ENCODE results near the gene DNAI1.

DNAI1 gene

DNA sequence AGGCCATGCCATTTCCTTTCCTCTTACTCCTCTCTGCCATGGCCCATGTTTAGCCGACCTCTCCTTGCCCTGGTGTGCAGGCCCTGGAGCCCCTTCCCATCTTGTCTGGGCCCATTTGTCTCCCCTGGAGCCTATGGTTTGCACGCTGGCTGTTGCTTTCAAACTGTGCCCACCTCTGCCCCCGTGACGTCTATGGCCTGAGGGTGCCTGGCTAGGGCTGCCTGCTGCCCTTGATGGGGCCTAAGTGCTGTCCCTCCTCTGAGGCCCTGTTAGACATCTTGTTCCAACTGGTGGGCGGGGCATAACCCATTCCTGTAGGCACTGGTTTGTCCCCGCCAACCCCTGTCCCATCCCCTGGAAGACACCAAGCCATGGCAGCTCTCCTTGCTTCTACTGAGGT, 86.9 kb downstream of the DNAI1 start:
- DNase-seq (ENCODE audit: low spot score), result no peak

DNA sequence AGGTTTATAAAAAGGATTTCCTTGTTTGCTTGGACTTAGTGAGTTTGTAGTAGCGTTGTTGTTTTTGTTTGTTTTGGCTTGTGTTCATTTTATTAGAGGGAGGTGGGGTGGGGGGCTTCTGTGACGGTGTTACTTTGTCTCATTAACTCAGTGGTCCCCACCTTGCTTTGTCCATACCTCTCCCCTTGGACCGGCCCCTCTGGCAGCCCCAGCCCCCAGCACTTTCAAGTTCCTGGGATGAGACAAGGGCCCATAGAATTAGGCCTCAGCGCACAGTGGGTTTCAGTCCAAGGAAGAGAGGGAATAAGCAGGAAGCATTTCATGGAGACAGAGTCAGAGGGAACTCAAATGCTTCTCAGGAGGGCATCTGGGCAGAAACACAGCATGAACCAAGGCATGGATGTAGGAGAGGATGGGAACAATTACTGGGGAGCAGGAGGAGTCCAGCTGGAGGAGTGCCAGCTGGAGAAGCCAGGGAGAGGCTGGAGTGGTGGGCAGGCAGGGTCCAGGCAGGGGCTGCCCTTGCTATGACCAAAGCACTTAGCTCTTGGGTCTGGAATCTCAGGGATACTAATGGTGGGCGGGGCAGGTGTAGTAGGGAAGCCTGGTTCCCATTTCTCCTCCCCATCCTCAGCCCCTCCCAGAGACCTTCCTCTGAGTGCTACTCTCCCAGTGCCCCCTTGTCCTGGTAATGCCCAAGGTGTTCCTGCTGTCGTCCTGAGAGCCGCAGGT, 87.7 kb downstream of the DNAI1 start:
- DNase-seq (ENCODE audit: low spot score), result no peak

DNA sequence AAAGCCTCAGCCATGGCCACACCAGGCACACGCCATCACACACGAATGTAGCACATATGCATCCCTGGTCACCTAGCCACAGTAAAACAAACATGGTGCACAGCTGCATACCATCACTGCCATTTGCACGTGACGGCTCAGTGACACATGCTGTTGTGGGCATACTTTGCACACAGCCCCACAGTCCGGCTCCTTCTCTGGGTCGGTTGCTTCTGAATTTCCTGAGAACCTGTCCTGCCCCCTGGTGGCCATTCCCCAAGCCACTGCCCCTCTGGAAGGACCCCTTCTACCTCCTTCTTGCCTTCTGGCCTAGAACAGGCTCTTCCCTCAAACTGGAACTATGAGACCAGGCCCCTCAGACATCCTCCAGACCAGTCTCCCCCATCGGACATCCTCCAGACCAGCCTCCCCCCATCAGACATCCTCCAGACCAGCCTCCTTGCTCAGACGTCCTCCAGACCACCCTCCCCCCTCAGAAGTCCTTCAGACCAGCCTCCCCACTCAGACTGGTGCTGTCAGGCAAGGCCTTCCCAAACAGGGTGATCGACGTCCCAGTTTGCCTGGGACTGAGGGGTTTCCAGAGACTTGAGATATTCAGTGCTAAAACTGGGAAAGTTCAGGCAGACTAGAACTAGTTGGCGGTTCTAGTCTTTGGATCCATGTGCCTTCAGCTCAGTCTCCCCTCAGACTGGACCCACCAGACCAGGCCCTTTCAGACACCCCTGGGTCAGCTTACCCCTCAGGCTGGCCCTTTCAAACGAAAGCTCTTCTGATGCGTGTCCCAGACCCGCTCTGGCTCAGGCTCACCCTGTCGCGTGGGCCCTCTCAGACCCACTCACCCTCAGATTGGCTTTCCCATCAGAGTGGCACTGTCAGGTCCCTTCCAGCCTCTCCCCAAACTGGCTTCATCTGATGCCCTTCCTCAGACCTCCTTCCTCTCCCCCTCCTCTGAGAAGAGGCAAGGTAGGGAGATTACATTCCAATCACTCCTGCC, 88.5 kb downstream of the DNAI1 start:
- DNase-seq (ENCODE audit: low spot score), result no peak

DNA sequence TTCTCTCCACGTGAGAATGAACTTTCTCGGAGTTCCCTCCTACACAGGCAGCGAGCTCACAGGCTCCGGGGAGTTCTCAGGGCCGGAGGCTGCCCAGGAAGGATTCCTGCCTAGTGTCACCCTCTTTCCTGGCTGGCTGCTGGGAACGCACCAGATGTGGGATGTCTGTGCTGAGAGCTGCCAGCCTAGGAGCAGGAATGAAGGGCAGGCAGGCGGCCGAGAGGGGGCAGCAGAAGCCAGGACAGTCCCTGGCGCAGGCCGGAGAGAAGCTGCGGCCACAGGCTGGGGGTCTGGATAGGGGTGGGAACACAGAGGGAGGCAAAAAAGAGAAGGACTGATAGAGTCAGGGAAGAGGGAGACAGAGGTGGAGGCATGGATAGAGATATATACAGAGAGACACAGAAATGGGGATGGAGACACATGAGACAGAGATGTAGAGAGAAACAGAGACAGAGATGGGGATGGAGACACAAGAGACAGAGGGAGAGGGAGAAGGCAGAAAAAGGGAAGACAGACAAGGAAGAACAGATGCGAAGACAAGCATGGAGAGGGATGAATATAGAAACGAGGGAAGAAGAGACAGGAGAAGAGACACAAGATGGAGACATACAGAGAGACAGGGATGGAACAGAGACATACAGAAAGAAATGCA, 89.5 kb downstream of the DNAI1 start:
- DNase-seq (ENCODE audit: low spot score), result no peak

DNA sequence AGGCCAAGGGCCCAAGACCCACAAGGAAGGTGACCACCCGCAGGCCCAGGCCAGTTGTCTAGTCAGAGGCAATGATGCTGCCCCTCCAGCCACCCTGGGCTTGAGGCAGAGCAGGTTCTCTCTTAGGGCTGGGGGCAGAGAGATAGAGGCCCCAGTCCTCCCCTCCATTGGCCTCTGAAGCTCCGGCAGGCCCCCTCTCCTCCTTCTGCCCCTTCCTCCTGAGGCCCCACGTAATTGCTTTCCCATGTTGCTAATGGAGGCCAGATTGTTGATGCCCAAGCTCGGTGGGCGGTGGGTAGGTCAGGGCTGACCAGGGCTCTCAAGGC, 90.8 kb downstream of the DNAI1 start:
- no peak for DNase-seq (ENCODE audit: low spot score)

DNA sequence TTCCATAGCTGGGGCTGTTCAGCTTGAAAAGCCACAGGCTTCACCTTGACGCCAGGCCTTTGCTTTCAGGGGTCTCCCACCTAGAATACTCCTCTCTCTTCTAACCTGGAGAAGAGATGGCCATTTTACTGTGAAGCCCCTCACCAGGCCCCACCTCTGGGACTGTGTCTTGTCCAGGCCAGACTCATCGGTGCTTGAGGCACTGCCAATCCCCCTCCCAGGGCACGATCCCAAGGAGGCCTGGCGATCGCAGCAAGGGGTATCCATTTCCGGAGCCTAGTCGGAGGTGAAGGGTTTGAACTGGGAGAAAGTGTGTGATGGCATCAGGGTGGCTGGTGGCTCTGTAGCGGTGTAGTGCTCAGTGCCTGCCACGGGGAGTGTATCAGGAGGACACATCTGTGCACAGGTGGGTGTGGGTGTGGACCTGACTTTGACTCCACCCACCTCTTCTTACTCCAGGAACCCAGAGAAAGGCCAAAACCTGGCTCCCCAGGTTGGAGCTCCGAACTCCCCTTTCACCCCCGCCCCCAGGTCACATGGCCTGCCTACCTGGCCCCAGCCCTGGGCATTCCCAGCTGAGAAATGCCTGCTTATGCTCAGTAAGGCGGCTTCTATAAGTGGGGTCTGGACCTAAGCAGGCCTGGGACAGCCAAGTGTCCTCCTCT, 91.5 kb downstream of the DNAI1 start:
- no peak for DNase-seq (ENCODE audit: low spot score)

DNA sequence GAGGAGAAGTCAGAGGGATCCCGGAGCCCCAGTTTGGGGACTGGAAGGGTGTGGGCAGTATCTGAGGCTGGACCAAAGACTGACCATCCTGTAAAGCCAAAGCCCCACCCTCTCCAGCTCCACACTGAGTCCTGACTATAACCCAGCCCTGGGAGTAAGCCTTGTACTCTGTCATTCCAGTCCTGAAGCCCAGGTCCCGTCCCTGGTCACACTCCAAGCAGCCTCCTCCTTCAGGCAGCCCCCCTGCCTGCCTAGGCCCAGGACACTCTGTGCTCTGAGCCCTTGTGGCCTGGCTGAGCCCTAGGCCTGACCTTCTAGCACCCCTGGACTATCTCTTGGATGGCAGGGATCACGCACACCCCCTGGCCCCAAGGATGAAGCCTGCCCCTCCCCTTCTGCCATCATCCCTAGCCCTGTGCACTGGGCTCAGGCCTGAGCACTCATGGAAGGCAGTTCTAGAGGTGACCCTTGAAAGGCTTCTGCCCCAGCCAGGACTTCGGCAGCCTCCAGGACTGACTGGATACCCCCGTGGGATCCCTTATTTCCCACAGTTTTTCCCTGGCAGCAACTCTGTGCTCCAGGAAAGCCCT, 92.2 kb downstream of the DNAI1 start:
- DNase-seq (ENCODE audit: low spot score), result no peak

DNA sequence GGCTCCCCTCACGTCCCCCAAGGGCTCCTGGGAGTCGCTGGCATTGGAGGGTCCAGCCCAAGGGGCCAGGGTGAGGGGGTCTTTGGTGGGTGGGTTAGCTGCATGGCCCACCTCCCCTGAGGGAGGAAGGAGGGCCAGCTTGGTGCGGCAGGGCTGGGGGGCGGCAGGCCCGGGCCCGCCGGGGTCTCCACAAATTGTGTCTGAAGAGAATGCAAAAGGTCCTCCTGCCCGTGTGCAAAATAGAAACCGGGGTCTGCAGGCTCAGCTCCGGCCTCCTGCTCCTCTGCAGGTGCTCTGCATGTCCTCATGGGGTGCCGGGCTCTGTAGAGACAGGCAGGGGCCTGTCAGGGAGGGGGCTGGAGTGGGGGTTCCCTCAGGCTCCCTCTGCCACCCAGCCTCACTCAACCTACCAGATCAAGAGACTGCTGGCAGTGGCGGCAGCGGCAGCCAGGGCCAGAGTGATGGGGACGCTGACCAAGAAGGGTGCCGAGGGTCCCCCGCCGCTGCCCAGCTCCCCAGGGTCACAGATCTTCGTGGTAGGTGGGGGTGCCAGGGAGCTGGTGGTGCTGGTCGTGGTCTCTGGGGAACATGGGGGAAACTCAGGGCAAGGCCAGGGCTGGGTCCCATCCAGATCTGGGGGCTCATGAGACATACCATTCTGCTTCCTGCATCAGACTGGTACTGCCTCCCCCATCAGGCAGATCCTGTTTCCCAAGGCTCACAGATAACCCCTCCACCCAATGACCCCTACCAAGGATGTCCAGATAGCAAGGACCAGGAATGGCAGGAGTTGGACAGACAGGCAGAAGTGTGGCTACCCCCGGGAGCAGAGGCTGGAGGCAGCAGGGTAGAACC, 93.4 kb downstream of the DNAI1 start:
- no peak for DNase-seq (ENCODE audit: low spot score)

DNA sequence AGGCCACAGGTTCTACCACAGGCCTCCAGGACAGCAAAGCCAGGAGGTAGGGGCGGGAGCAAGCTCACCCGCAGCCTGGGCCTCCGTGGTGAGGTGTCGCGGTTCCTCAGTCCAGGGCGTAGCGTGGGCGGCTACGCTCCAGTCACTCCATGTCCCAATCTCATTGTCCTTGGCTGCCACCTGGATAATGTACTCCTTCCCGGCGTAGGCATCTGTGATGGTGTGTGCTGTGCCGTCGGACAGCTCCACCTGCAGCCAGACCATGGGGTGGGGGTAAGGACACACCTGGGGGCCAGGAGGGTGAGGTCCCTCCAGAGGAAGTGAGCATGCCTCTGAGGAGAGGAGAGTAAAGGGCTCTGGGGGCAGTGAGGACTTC, 94.0 kb downstream of the DNAI1 start:
- no peak for DNase-seq (ENCODE audit: low spot score)

DNA sequence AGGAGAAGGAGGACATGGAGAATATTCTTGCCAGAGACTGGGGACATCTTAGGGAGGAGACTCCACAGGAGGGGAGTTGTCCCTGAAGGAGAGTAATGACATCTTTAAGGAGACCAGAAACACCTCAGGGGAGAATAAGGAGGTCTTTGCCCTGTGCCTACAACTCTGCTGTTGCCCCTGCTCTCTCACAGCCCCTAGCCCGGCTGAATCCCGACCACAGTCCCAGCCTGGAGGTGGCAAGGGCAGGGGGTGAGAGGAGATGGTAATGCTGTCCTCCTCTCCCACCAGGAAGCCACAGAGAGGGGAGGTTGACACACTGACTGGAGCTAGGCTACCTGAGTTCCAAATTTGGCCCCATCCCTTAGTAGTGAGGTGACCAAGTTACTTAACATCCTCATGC, 94.4 kb downstream of the DNAI1 start:
- DNase-seq (ENCODE audit: low spot score), result no peak

DNA sequence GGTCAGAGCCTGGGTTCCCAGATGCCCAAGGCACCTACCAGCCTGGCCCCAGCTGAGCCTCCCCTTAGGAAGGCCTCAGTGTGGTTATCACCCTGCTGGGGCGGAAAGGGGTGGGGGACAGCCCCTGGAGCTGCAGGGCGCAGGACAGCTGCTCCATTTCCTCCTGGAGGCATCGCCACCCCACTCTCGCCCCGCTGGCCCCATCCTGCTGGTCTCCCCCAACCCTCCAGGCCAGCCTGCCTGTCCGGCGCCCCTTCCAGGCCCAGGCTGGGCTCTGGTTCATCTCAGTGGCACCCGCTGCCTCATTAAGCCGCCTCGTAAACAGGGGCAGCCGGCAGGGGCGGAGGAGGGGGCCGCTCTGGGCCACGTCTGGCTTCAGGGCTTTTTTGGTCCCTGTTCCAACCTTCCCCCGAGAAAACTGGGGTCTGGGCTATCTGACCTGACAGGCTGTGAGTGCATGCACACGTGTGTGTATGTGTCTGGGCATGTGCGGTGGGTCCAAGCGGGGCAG, 95.0 kb downstream of the DNAI1 start:
- no peak for DNase-seq (ENCODE audit: low spot score)

DNA sequence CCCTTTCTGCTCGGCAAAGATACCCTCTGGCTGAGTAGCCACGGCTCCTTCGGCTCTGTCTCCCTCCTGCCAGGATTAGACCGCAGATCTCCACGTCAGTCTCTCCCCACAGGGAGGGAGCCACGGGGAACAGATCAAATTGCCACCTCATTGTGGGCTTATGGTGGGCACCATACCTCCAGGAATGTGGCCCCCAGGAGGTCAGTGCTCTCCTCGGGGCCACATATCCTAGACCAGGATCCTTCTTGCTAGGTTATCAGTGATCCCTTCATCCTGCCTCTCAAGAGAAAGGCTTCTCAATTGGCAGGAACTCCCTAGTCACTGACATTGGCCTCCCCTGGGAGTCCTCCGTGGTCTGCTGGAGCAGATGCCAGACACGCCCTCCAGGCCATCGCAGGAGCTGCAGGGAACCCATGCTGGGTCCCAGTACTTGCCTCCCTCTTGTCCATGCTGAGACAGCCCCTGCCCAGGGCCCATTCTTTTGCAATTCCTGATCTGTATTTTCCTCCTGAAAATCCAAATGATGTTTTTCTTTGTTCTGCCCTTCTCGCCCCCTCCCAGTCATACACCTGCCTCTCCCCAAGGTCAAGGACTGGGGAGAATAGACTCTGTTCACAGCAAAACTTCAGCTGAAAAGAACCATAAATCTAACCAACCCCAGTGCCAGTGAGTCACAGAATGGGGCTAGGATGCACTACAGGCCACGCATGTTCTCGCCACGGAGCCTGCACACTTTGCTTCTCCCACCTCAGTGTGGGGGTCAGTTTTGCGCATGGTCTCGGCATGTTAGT, 95.8 kb downstream of the DNAI1 start:
- DNase-seq (ENCODE audit: low spot score), result no peak

DNA sequence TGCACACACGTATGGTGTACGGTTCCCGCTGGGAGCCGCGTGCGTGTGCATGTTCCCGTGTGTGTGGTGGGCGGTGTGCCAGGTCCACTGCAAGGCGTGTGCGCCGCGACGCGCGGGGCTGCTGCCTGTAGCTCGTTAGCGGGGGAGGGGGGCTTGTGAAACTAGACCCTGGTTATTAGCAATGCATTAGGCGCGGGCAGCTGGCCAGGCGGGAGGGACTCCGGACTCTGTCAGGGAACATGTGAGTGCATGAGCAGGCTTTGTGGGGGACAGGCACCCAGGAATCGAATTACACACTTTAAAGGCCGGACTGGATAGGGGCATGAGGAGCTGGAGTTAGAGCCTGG, 96.4 kb downstream of the DNAI1 start:
- no peak for DNase-seq (ENCODE audit: low spot score)

DNA sequence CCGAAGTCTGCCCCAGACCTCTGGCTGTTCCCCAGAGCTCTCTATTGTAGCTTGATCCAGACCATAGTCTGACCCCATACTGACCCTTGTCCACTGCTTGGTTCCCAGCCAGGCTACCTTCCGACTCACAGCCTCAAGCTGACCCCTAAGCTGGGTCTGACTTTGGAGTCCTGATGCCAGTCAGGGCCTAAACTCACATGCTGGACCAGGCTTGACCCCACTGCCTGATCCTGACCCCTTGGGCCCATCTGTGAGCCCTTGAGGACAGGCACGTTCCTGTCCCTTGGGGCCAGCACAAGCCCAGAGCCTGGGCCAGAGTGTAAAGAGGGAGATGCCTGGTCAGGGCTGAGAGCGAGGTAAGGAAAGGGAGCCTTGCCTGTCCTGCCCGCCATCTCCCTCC, 96.9 kb downstream of the DNAI1 start:
- no peak for DNase-seq (ENCODE audit: low spot score)

DNA sequence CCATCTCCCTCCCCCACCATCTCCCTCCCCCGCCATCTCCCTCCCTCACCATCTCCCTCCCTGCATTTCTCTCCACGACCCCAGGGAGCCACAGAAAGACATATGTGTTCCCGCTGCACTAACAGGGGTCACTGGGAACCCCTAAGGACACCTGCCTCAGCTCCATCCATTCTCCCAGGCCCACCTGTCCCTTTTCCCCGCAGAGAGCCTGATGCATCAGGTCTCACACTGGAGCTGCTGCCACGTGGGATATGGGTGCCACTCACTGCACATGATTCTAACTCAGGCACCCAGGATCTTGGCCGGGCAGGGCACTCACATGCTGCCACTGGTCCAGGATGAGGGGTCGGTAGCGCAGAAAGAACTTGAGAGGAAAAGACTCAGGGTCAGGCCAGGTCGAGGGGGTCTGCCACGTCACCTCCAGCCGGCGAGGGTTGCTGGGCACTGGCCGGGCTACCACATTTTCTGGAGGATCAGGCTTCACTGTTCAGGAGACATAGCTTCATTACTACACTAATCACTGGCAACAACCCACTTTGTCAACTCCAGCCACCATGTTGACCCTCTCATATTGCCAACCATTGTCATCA, 97.4 kb downstream of the DNAI1 start:
- DNase-seq (ENCODE audit: low spot score), result no peak

DNA sequence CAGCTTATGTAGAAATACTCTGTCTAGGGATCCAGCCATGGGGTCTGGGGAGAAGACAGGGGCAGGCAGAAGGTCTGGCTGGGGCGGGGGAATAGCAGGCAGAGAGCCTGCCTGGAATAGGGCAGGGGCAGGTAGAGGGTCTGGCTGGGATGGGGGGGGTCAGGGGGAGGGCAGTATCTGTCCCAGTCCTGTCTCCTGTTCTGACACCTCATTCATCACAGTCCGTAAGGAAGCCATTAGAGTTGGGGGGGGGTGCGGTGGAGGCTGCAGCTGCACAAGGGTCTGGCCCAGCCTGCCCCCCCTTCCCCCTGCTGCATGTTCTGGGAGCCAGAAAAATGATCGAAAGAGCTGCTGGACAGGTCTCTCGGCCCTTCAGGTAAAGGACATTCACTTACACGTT, 98.3 kb downstream of the DNAI1 start:
- DNase-seq (ENCODE audit: low spot score), result no peak

DNA sequence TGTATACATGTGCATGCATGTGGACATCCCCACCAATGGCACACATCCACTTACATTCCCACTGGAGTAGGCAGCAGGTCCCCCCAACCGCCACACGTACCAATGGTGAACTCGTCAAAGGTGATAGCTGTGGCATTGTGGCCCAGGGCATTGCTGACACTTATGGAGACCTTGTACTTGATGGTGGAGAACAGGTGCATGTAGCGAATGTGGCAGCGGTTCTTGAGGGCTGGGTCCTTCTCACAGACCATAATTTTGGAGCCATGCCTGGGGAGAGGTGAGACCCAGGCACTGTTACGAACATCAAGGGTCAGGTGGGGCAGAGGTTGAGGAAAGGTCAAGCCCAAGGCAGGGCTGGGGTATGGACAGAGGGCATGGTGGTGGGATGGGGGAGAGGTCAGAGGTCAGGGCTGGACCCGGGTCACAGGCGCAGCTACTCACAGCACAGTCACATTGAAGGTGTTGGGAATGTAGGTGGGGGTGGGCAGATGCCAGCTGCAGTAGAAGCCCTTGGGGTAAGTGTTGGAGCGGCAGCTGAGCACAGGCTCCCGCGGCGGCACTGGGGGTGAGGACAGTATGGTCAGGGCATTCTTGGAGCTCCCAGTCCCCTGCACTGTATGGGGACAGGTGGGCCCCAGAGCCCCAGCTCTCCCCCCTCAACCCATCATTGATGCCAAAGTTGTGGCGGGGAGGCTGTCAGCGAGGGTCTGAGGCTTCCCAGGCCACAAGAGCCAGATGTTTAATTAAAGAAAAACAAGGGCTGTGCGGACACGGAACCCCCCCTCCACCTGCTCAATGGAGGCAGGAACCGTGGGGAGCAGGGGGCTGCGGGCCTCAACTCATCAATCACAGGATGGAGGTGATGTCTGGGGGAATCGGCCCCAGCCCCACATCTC, 99.1 kb downstream of the DNAI1 start:
- DNase-seq (ENCODE audit: low spot score), result no peak

DNA sequence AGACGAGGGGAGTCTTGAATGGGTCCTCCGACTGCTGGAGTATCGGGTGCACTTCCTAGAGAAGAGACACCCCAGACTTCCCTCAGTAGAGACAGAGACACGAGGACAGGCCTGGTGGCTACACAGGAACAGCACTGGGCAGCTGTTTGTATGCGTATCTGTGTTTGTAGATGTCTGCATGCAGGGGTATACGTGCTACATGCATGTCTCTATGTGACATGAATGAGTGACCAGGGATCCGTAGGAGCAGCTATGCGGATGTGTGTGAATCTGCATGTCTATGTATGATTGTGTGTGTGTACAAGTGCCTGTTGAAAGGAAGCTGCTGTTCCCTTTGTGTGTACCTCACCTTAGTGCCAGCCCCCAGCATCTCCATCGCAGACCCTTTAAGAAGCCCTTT, 99.8 kb downstream of the DNAI1 start:
- DNase-seq (ENCODE audit: low spot score), result no peak

Measured in CD4-positive, alpha-beta T cell treated with Interleukin-6 at 100 ng/mL for 8 hours (primary cell).